ENCODE measurements around the gene HNRNPUL1.

DNA sequence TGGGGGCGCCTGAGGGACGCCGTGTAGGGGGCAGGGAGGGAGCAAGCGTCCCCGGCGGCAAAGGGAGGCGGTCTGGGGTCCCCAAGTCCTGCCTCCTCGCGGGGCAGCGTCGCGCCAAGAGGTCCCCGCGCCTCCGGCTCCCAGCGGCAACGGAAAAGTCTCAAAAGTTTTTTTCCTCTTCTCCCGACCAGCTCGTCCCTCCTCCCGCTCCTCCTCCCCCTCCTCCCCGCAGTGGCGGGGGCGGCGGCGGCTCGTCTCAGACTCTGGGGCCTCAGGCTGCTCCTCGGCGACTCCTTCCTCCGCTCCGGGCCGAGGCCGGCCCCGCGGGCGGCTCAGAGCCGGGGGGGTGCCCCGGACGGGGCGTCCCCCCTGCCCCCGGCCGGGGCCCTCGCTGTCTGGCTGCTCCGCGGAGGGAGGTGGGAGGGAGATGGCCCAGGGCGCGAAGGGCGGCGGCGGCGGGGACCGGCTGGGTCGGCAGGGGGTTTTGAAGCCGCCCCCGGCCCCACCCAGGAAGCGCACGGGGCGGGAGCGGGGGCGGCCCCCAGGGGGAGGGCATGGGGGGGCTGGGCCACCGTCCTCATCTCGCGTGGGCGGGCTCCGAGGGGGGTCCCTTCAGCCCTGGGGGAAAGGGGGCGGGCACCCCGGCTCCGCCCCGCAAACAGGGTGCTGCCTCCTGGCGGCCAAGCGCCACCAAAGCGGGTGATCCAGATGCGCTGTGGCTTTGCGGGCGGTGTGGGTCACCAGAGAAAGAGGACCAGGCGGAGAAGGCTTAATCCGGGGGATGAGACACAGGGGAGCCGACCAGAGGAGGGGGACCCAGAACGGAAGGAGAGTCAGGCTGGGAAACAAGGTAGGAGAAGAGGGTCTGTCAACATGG lies 89.5 kb downstream of the HNRNPUL1 start, which contains the start of gene TGFB1:
- TF ChIP-seq SP1 (IDR thresholded peaks at IDR 0.05), result no peak
- no peak for TF ChIP-seq FOXM1 (IDR thresholded peaks at IDR 0.05; ENCODE audit: borderline replicate concordance)
- TF ChIP-seq, protein P1, sequence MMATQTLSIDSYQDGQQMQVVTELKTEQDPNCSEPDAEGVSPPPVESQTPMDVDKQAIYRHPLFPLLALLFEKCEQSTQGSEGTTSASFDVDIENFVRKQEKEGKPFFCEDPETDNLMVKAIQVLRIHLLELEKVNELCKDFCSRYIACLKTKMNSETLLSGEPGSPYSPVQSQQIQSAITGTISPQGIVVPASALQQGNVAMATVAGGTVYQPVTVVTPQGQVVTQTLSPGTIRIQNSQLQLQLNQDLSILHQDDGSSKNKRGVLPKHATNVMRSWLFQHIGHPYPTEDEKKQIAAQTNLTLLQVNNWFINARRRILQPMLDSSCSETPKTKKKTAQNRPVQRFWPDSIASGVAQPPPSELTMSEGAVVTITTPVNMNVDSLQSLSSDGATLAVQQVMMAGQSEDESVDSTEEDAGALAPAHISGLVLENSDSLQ (IDR thresholded peaks at IDR 0.05), result no peak
- no peak for TF ChIP-seq SUZ12 (IDR thresholded peaks at IDR 0.05)
- TF ChIP-seq LEF1 (IDR thresholded peaks at IDR 0.05; ENCODE audit: borderline replicate concordance), result no peak
- TF ChIP-seq BHLHE40 (IDR thresholded peaks at IDR 0.05; ENCODE audit: borderline replicate concordance), result no peak
- no peak for TF ChIP-seq NFRKB (IDR thresholded peaks at IDR 0.05)
- TF ChIP-seq FOXK2 (IDR thresholded peaks at IDR 0.05), result no peak
- TF ChIP-seq CTBP1 (IDR thresholded peaks at IDR 0.05; ENCODE audit: borderline replicate concordance), result no peak
- TF ChIP-seq TARDBP (IDR thresholded peaks at IDR 0.05), result no peak
- no peak for TF ChIP-seq L3MBTL2 (conservative IDR thresholded peaks at IDR 0.05)
- TF ChIP-seq HDGF (IDR thresholded peaks at IDR 0.05; ENCODE audit: borderline replicate concordance), result no peak
- TF ChIP-seq ZNF384 (IDR thresholded peaks at IDR 0.05), result no peak

Data from HEK293T (cell line).